B cell (primary cell): ENCODE measurements around the gene USP37.

Experiments used
- CTCF ChIP-seq: fragments of 200-600 bp; IDR thresholded peaks from one replicate; pipeline ENCODE4 v1.8.0; 2022; ENCODE audit warnings: antibody characterized with exemption, mild to moderate bottlenecking
- EZH2 ChIP-seq: IDR thresholded peaks from 2 replicates; pipeline ENCODE4 v1.6.1; 2012; ENCODE audit warnings: borderline replicate concordance, low read depth, mild to moderate bottlenecking, moderate library complexity, low read length; ENCODE audit not compliant: insufficient read depth, poor library complexity, severe bottlenecking

GRCh38 chr2:218423584-218423983, 144.6 kb downstream of the USP37 start:
- no peak for TF ChIP-seq CTCF
- TF ChIP-seq EZH2: no peak
